T-cell (primary cell): Measurements from ENCODE around the gene PIK3AP1. TPM values are rescaled to one million over a fixed set of nuclear protein-coding genes. Genes with fewer than 3 reads are reported as not detected.

Experiments
- ATAC-seq, 4 experiments: fragments of 200-7000 bp in 3 of 4; fragments of 150-1000 bp in 1 of 4; cut with Tn5 transposase; replicated peaks in 1 of 4; 1 replicate in 3 of 4; 2 replicates in 1 of 4; pipeline ENCODE4 v1.10.0; 2021; ENCODE audit warnings: moderate library complexity in 3 of 4, mild to moderate bottlenecking in 2 of 4, moderate number of reproducible peaks in 1 of 4
- CTCF ChIA-PET, 2 donors: fragments of 300-600 bp; sonication (Branson Sonifier 250); formaldehyde crosslinking; loops; one replicate each; lab custom pipeline; 2022; ENCODE audit warnings: antibody characterized with exemption in 2 of 2; lab: Charles Lee
- POLR2A ChIA-PET, 2 donors: fragments of 300-600 bp; sonication (Branson Sonifier 250); formaldehyde crosslinking; loops; one replicate each; lab custom pipeline; 2022; ENCODE audit warnings: antibody characterized with exemption in 2 of 2; lab: Charles Lee
- DNase-seq, 35 experiments: peaks; one replicate each; pipeline versions ENCODE4 v3.0.0 to v3.0.0-alpha.2; 2013 to 2023
- H3K27ac ChIP-seq: one replicate; pipeline ENCODE4 v1.5.1; 2013; ENCODE audit warnings: low read length
- H3K27me3 ChIP-seq, 2 experiments: replicated peaks in 1 of 2; 1 replicate in 1 of 2; 2 replicates in 1 of 2; pipeline versions ENCODE4 v1.6.1 to v1.7.0; 2013; ENCODE audit warnings: low read length in 1 of 2, mixed read lengths in 1 of 2; ENCODE audit not compliant: control insufficient read depth in 2 of 2, insufficient read depth in 2 of 2; ENCODE audit errors: extremely low read depth in 1 of 2
- H3K36me3 ChIP-seq, 2 donors: 1 replicate in 1 of 2; 2 replicates in 1 of 2; pipeline versions ENCODE4 v1.6.1 to v1.7.0; 2013; ENCODE audit warnings: low read length in 1 of 2; ENCODE audit not compliant: control insufficient read depth in 2 of 2, insufficient read depth in 1 of 2; ENCODE audit errors: extremely low read depth in 1 of 2
- H3K4me1 ChIP-seq, 2 experiments: 1 replicate in 1 of 2; 2 replicates in 1 of 2; pipeline versions ENCODE4 v1.6.1 to v1.7.0; 2013; ENCODE audit warnings: low read length in 2 of 2, mixed read lengths in 1 of 2; ENCODE audit not compliant: insufficient read depth in 2 of 2, control insufficient read depth in 1 of 2; ENCODE audit errors: extremely low read depth in 1 of 2
- H3K4me3 ChIP-seq, 2 donors: 1 replicate in 1 of 2; 2 replicates in 1 of 2; pipeline versions ENCODE4 v1.5.1 to v1.7.0; 2013; ENCODE audit warnings: mild to moderate bottlenecking in 2 of 2, low read length in 1 of 2, moderate library complexity in 1 of 2; ENCODE audit not compliant: control insufficient read depth in 1 of 2; ENCODE audit errors: extremely low read depth in 1 of 2
- H3K9me3 ChIP-seq: 2 replicates; pipeline ENCODE4 v1.7.0; 2013
- H3K27ac Mint-ChIP-seq, 2 donors: one replicate each; pipeline ENCODE4 v1.8.0; 2020 to 2021; ENCODE audit warnings: mild to moderate bottlenecking in 2 of 2, mixed read lengths in 2 of 2
- H3K27me3 Mint-ChIP-seq, 2 donors: one replicate each; pipeline ENCODE4 v1.8.0; 2021 to 2022; ENCODE audit warnings: mixed read lengths in 2 of 2
- H3K36me3 Mint-ChIP-seq: one replicate; pipeline ENCODE4 v1.8.0; 2021; ENCODE audit warnings: mixed read lengths
- H3K4me1 Mint-ChIP-seq, 3 donors: one replicate each; pipeline ENCODE4 v1.8.0; 2020 to 2022; ENCODE audit warnings: mixed read lengths in 3 of 3, mild to moderate bottlenecking in 1 of 3
- H3K4me3 Mint-ChIP-seq, 3 donors: one replicate each; pipeline ENCODE4 v1.8.0; 2020 to 2022; ENCODE audit warnings: mild to moderate bottlenecking in 3 of 3, mixed read lengths in 3 of 3, moderate library complexity in 3 of 3
- H3K9me3 Mint-ChIP-seq, 3 donors: one replicate each; pipeline ENCODE4 v1.8.0; 2020 to 2022; ENCODE audit warnings: mixed read lengths in 3 of 3
- whole genome bisulfite sequencing: methylation state at CpG from one replicate; pipeline ENCODE4 v1.1.5; 2013; ENCODE audit warnings: missing lambda C conversion rate; ENCODE audit not compliant: insufficient coverage; 5-methylcytosine and 5-hydroxymethylcytosine counted together
- total RNA-seq, 35 experiments: library from RNA in 6 of 35; stranded (reverse) in 6 of 35; fragments of 120-200 nt in 1 of 35; gene quantifications; one replicate each; pipeline versions ENCODE4 v1.2.1 to v1.2.4 and lab custom pipeline; 2013 to 2026

The PIK3AP1 gene
- total RNA-seq (1 to 10 TPM; 4.9 to 9.5 (median 7.9) TPM), total RNA-seq (lab: John Stamatoyannopoulos, UW) (6.7 to 88.0 (median 13.3) reads per million in 29 experiments)
- total RNA-seq (2013) = 16.9 TPM

GRCh38 chr10:96720422-96721206 lies at the start of gene PIK3AP1:
Gene PIK3AP1 (minus strand): TSS chr10:96720514. CDS start chr10:96720394, 120 bp downstream.
- POLR2A ChIA-PET = no interaction called here
- H3K27me3 ChIP-seq = no peaks in the 10 kb centered on the region
- DNase-seq = peak; percentile 12 to 71 (median 27)

GRCh38 chr10:96768136-96768535 lies 47.8 kb upstream of the PIK3AP1 start:
- ChIA-PET CTCF (no interaction called here), POLR2A (no interaction called here)
- H3K4me1 ChIP-seq = no peaks in the 10 kb centered on the region
- Mint-ChIP-seq H3K27ac (no peak overlapping the region), H3K4me3 (no peak overlapping the region), H3K9me3 (peaks cover 0 to 10% (median 6%) of the 10 kb centered on the region in 3 donors), H3K27me3 (peaks cover 4% of the 10 kb centered on the region in 2 donors), H3K36me3 (no peaks in the 10 kb centered on the region), H3K4me1 (peaks cover 4 to 8% (median 6%) of the 10 kb centered on the region in 3 donors)
- H3K36me3 ChIP-seq = no peaks in the 10 kb centered on the region
- ATAC-seq (no peak), DNase-seq (no peak)
- no peaks in the 10 kb centered on the region for H3K9me3 ChIP-seq
- WGBS = 98% methylated on average over 5 of the region's 11 CpGs
- no peaks in the 10 kb centered on the region for H3K27me3 ChIP-seq
- no peak overlapping the region for H3K27ac ChIP-seq
- no peak overlapping the region for H3K4me3 ChIP-seq

More at GRCh38 chr10:96720422-96721206, at the start of gene PIK3AP1:
- no peaks in the 10 kb centered on the region for H3K9me3 Mint-ChIP-seq
- peaks cover 17 to 42% (median 26%) of the 10 kb centered on the region in 3 donors for H3K4me1 Mint-ChIP-seq
- Histone ChIP-seq H3K9me3 (no peaks in the 10 kb centered on the region), H3K27ac (peak within 1 kb of the TSS; percentile 61), H3K4me3 (peak within 1 kb of the TSS; percentile 61 to 66), H3K36me3 (no peaks in the 10 kb centered on the region), H3K4me1 (peaks cover 6 to 26% of the 10 kb centered on the region in 2 experiments)
- 0% methylated on average over 46 of the region's 52 CpGs for WGBS
- H3K27ac Mint-ChIP-seq = peak within 1 kb of the TSS; percentile 56 to 79
- H3K36me3 Mint-ChIP-seq = no peaks in the 10 kb centered on the region
- peak; percentile 69 to 75 (median 72) for ATAC-seq
- CTCF ChIA-PET = interaction anchor here (0.7 to 1.6 kb wide), 2 partner anchors 11 to 80 kb away, joined by 3 to 5 read pairs; no protein-coding TSS in a partner anchor
- no peaks in the 10 kb centered on the region for H3K27me3 Mint-ChIP-seq
- peak within 1 kb of the TSS; percentile 87 to 99 (median 89) for H3K4me3 Mint-ChIP-seq

- no peaks in the 10 kb centered on the region for H3K4me1 ChIP-seq
- no peak overlapping the region for H3K27ac ChIP-seq
- H3K27me3 ChIP-seq = no peaks in the 10 kb centered on the region
- Mint-ChIP-seq H3K27ac (no peak overlapping the region), H3K27me3 (peaks cover 4% of the 10 kb centered on the region in 2 donors), H3K36me3 (no peaks in the 10 kb centered on the region), H3K9me3 (peaks cover 0 to 9% (median 6%) of the 10 kb centered on the region in 3 donors), H3K4me3 (no peak overlapping the region), H3K4me1 (peaks cover 4 to 8% (median 6%) of the 10 kb centered on the region in 3 donors)
- H3K9me3 ChIP-seq = no peaks in the 10 kb centered on the region
- ChIA-PET CTCF (interaction anchor here in 1 of 2 donors (0.7 kb wide), 1 partner anchor 919 kb away, joined by 4 read pairs; no protein-coding TSS in a partner anchor), POLR2A (no interaction called here)
- H3K36me3 ChIP-seq = no peaks in the 10 kb centered on the region
- no peak overlapping the region for H3K4me3 ChIP-seq
- ATAC-seq (no peak), DNase-seq (no peak)
- no CpG with 5 or more reads among the region's 2 CpGs for WGBS
Measured at GRCh38 chr10:96767611-96768010, 47.3 kb upstream of the PIK3AP1 start.

- Histone ChIP-seq H3K36me3 (no peaks in the 10 kb centered on the region), H3K9me3 (no peaks in the 10 kb centered on the region), H3K27me3 (peaks cover 0 to 2% of the 10 kb centered on the region in 2 experiments), H3K4me1 (no peaks in the 10 kb centered on the region), H3K27ac (no peak overlapping the region), H3K4me3 (no peak overlapping the region)
- Mint-ChIP-seq H3K36me3 (no peaks in the 10 kb centered on the region), H3K27me3 (peaks cover 4 to 7% of the 10 kb centered on the region in 2 donors), H3K4me3 (no peak overlapping the region), H3K9me3 (no peaks in the 10 kb centered on the region), H3K4me1 (peaks cover 4 to 8% (median 6%) of the 10 kb centered on the region in 3 donors), H3K27ac (no peak overlapping the region)
- CTCF ChIA-PET = no interaction called here
- POLR2A ChIA-PET = no interaction called here
- WGBS = 68% methylated on average over 6 of the region's 9 CpGs
- DNase-seq = peak; percentile 44 to 83 (median 68)
- ATAC-seq = peak; percentile 78 to 88 (median 86)
Measured at GRCh38 chr10:96765406-96766240, 45.3 kb upstream of the PIK3AP1 start.

GRCh38 chr10:96764425-96765060 lies 44.2 kb upstream of the PIK3AP1 start:
- ChIA-PET CTCF (interaction anchor here in 1 of 2 donors (0.7 to 1.4 kb wide), 2 partner anchors 60 to 166 kb away, joined by 4 read pairs; no protein-coding TSS in a partner anchor), POLR2A (no interaction called here)
- H3K4me3 ChIP-seq = no peak overlapping the region
- Mint-ChIP-seq H3K4me3 (no peak overlapping the region), H3K27me3 (peaks cover 2 to 7% of the 10 kb centered on the region in 2 donors), H3K36me3 (no peaks in the 10 kb centered on the region), H3K27ac (no peak overlapping the region), H3K9me3 (no peaks in the 10 kb centered on the region), H3K4me1 (peaks cover 4 to 8% (median 6%) of the 10 kb centered on the region in 3 donors)
- H3K9me3 ChIP-seq = no peaks in the 10 kb centered on the region
- no peaks in the 10 kb centered on the region for H3K4me1 ChIP-seq
- WGBS = 80% methylated on average over 2 of the region's 4 CpGs
- no peaks in the 10 kb centered on the region for H3K36me3 ChIP-seq
- DNase-seq (no peak), ATAC-seq (no peak)
- H3K27ac ChIP-seq = no peak overlapping the region
- H3K27me3 ChIP-seq = peaks cover 0 to 2% of the 10 kb centered on the region in 2 experiments
